HCT116 (cell line): Measurements from ENCODE around the gene CTSZ.

ENCODE experiments used
- CTCF ChIP-seq, 3 experiments: fragments of 200-600 bp in 1 of 3; sonication (generic) in 1 of 3; IDR thresholded peaks in 2 of 3; conservative IDR thresholded peaks in 1 of 3; 2 replicates each; pipeline ENCODE4 v1.5.1; 2012 to 2017; ENCODE audit warnings: low read depth in 2 of 3, low read length in 2 of 3, antibody characterized with exemption in 1 of 3, borderline replicate concordance in 1 of 3, control low read depth in 1 of 3, mild to moderate bottlenecking in 1 of 3, mixed read lengths in 1 of 3, mixed run types in 1 of 3, moderate library complexity in 1 of 3; ENCODE audit not compliant: insufficient read depth in 1 of 3
- EGR1 ChIP-seq: IDR thresholded peaks from 2 replicates; pipeline ENCODE4 v1.6.1; 2012; ENCODE audit warnings: low read depth
- ELF1 ChIP-seq: IDR thresholded peaks from 2 replicates; pipeline ENCODE4 v1.6.1; 2012; ENCODE audit warnings: low read depth, borderline replicate concordance
- EZH2 ChIP-seq: fragments of 200-600 bp; sonication (generic); IDR thresholded peaks from 2 replicates; pipeline ENCODE4 v1.6.1; 2017; ENCODE audit warnings: antibody characterized with exemption, mixed run types
- MAX ChIP-seq: IDR thresholded peaks from 2 replicates; pipeline ENCODE4 v1.6.1; 2012
- POLR2A ChIP-seq: IDR thresholded peaks from 2 replicates; pipeline ENCODE4 v1.7.0; 2011; ENCODE audit warnings: borderline replicate concordance; ENCODE audit not compliant: insufficient read depth, insufficient read length; ENCODE audit errors: extremely low read depth
- POLR2AphosphoS5 ChIP-seq: IDR thresholded peaks from 2 replicates; pipeline ENCODE4 v1.6.1; 2011; ENCODE audit warnings: mild to moderate bottlenecking, low read depth, low read length, moderate library complexity
- RAD21 ChIP-seq: IDR thresholded peaks from 2 replicates; pipeline ENCODE4 v1.6.1; 2012; ENCODE audit warnings: low read depth, mild to moderate bottlenecking

- TF ChIP-seq CTCF (IDR thresholded peaks at IDR 0.05 in 2 of 3, conservative IDR thresholded peaks at IDR 0.05 in 1 of 3; ENCODE audit: borderline replicate concordance in 1 of 3, insufficient read depth in 1 of 3, low read depth in 2 of 3, low read length in 2 of 3) (no peak), POLR2A (no peak), ELF1 (no peak), EZH2 (no peak), EGR1 (no peak), POLR2AphosphoS5 (no peak), MAX (no peak), RAD21 (no peak)
These were observed 35.6 kb downstream of the CTSZ start for GRCh38 chr20:58971429-58971828.
